GM12878 (cell line): ENCODE results near the gene CELF2.

Experiments used
- ATF2 ChIP-seq: IDR thresholded peaks from 2 replicates; pipeline ENCODE4 v1.6.1; 2012; ENCODE audit warnings: low read length, inconsistent platforms
- BHLHE40 ChIP-seq, 2 experiments: fragments of 450-650 bp in 1 of 2; IDR thresholded peaks; 2 replicates each; pipeline ENCODE4 v1.6.1; 2011 to 2017; ENCODE audit warnings: low read depth in 2 of 2, borderline replicate concordance in 1 of 2, improper control_type of control experiment in 1 of 2, low read length in 1 of 2, mild to moderate bottlenecking in 1 of 2
- CHD1 ChIP-seq: IDR thresholded peaks from 2 replicates; pipeline ENCODE4 v1.6.1; 2012; ENCODE audit warnings: low read depth, low read length, improper control_type of control experiment
- CTCF ChIP-seq, 3 experiments: IDR thresholded peaks in 2 of 3; conservative IDR thresholded peaks in 1 of 3; 2 replicates each; pipeline ENCODE4 v1.5.1; 2011; ENCODE audit warnings: low read depth in 3 of 3, low read length in 3 of 3, mild to moderate bottlenecking in 3 of 3, control low read depth in 2 of 3, moderate library complexity in 2 of 3, inconsistent platforms in 1 of 3, mixed read lengths in 1 of 3; ENCODE audit not compliant: control insufficient read depth in 2 of 3, insufficient read depth in 1 of 3; ENCODE audit errors: extremely low read depth in 1 of 3
- ELK1 ChIP-seq: IDR thresholded peaks from 2 replicates; pipeline ENCODE4 v1.6.1; 2012; ENCODE audit warnings: low read depth, low read length, improper control_type of control experiment
- ETV6 ChIP-seq, 2 experiments: fragments of 450-650 bp in 1 of 2; IDR thresholded peaks in 1 of 2; conservative IDR thresholded peaks in 1 of 2; 2 replicates each; pipeline ENCODE4 v1.6.1; 2014; ENCODE audit warnings: antibody characterized with exemption in 1 of 2, borderline replicate concordance in 1 of 2, low read depth in 1 of 2, mild to moderate bottlenecking in 1 of 2, moderate library complexity in 1 of 2
- GATAD2B ChIP-seq: fragments of 450-650 bp; conservative IDR thresholded peaks from 2 replicates; pipeline ENCODE4 v1.6.1; 2017; ENCODE audit warnings: low read depth, mild to moderate bottlenecking, moderate library complexity
- JUND ChIP-seq: IDR thresholded peaks from 2 replicates; pipeline ENCODE4 v1.6.1; 2012; ENCODE audit warnings: low read depth, mild to moderate bottlenecking, low read length, improper control_type of control experiment, moderate library complexity
- NRF1 ChIP-seq: conservative IDR thresholded peaks from 2 replicates; pipeline ENCODE4 v1.6.1; 2011; ENCODE audit warnings: mild to moderate bottlenecking, low read depth, low read length, improper control_type of control experiment
- POLR2A ChIP-seq: IDR thresholded peaks from 2 replicates; pipeline ENCODE4 v1.6.1; 2011; ENCODE audit warnings: low read depth, mild to moderate bottlenecking, low read length
- RAD21 ChIP-seq: IDR thresholded peaks from 2 replicates; pipeline ENCODE4 v1.6.1; 2011; ENCODE audit warnings: mild to moderate bottlenecking, low read depth, low read length, moderate library complexity; ENCODE audit not compliant: insufficient read depth
- SUZ12 ChIP-seq: fragments of 200-600 bp; sonication (generic); IDR thresholded peaks from one replicate; pipeline ENCODE4 v1.6.1; 2018; ENCODE audit warnings: antibody characterized with exemption, mild to moderate bottlenecking; ENCODE audit not compliant: unreplicated experiment
- TCF12 ChIP-seq: IDR thresholded peaks from 2 replicates; pipeline ENCODE4 v1.6.1; 2011; ENCODE audit warnings: low read depth, mild to moderate bottlenecking, low read length
- ZZZ3 ChIP-seq: IDR thresholded peaks from 2 replicates; pipeline ENCODE4 v1.6.1; 2011; ENCODE audit warnings: low read depth; ENCODE audit not compliant: control insufficient read depth, insufficient read length

GRCh38 chr10:11331726-11332125, 314.1 kb downstream of the CELF2 start:
- TF ChIP-seq SUZ12 (no peak), NRF1 (no peak), POLR2A (no peak), CTCF (IDR thresholded peaks at IDR 0.05 in 2 of 3, conservative IDR thresholded peaks at IDR 0.05 in 1 of 3; ENCODE audit: control insufficient read depth in 2 of 3, extremely low read depth in 1 of 3, insufficient read depth in 1 of 3, low read depth in 3 of 3, low read length in 3 of 3) (no peak), ETV6 (conservative IDR thresholded peaks at IDR 0.05 in 1 of 2, IDR thresholded peaks at IDR 0.05 in 1 of 2; ENCODE audit: borderline replicate concordance in 1 of 2, low read depth in 1 of 2) (no peak), CHD1 (no peak), ATF2 (no peak), ELK1 (no peak), JUND (no peak), RAD21 (no peak), ZZZ3 (no peak), TCF12 (no peak), BHLHE40 (IDR thresholded peaks at IDR 0.05; ENCODE audit: borderline replicate concordance in 1 of 2, low read depth in 2 of 2, low read length in 1 of 2) (no peak), GATAD2B (no peak)
